Activated CD8-positive, alpha-beta memory T cell treated with anti-CD3 and anti-CD28 coated beads, Interleukin-2, amount 10 ng/mL, durations not matched to agents 7 days and 5 days (primary cell): ENCODE data around the gene FAM228A. TPM values are rescaled to one million over a fixed set of nuclear protein-coding genes. Genes with fewer than 3 reads are reported as not detected.
"Not testable (repeated sequence)": the region's sequence is repeated elsewhere in the genome, so short reads cannot be mapped to it uniquely, and the experiment has no call there.

Experiments
- ATAC-seq: fragments of 150-1000 bp; cut with Tn5 transposase; one replicate; pipeline ENCODE4 v1.10.0; 2021; ENCODE audit warnings: moderate library complexity
- CTCF ChIA-PET: fragments of 350-600 bp; sonication (Branson Sonifier 250); formaldehyde crosslinking; loops from one replicate; lab custom pipeline; 2021; ENCODE audit warnings: antibody characterized with exemption; lab: Charles Lee
- DNase-seq: peaks from one replicate; pipeline ENCODE4 v3.0.0-alpha.2; 2020
- H3K27ac Mint-ChIP-seq: one replicate; pipeline ENCODE4 v1.8.0; 2021; ENCODE audit warnings: mild to moderate bottlenecking, mixed read lengths
- H3K27me3 Mint-ChIP-seq: one replicate; pipeline ENCODE4 v1.8.0; 2021; ENCODE audit warnings: mixed read lengths
- H3K36me3 Mint-ChIP-seq: one replicate; pipeline ENCODE4 v1.8.0; 2021; ENCODE audit warnings: mild to moderate bottlenecking, mixed read lengths
- H3K4me1 Mint-ChIP-seq: one replicate; pipeline ENCODE4 v1.8.0; 2021; ENCODE audit warnings: mixed read lengths
- H3K4me3 Mint-ChIP-seq: one replicate; pipeline ENCODE4 v1.8.0; 2021; ENCODE audit warnings: mild to moderate bottlenecking, moderate library complexity, mixed read lengths
- H3K9me3 Mint-ChIP-seq: one replicate; pipeline ENCODE4 v1.8.0; 2022; ENCODE audit warnings: low read depth, mixed read lengths
- total RNA-seq, 2 experiments: library from RNA; stranded (reverse); gene quantifications; one replicate each; pipeline ENCODE4 v1.2.3, GENCODE V29; 2021

FAM228A gene
- total RNA-seq, 2 experiments from 2014 or later, result not detected

DNA sequence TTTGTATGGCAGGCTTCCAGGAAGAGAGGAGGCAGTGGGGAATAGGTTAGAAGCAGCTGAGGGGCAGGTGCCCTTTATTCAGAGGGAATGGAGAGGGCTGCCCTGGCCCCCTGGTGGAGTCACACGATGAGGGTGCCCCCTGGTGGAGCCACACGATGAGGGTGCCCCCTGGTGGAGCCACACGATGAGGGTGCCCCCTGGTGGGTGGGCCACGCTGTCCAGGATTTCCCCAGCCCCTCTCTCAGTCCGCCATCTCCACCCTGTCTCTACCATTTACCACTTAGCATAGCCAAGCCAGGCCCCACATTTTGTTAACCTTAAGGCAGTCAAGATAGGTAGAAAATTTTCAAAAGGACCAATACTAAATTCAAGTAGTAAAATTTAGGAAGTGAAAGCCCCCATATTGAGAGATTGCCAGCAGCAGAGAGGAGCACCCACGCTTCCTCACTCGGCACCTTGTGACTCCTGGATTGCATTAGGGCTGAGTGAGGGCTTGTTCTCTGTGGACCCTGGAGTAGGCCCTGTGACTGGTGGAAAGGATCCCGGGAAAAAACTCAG is 10.4 kb upstream of the FAM228A start:
- no peak overlapping the region for H3K27ac Mint-ChIP-seq
- no peaks in the 10 kb centered on the region for H3K36me3 Mint-ChIP-seq
- H3K4me1 Mint-ChIP-seq, result no peaks in the 10 kb centered on the region
- ATAC-seq (peak; percentile 84), DNase-seq (peak; percentile 59)
- H3K27me3 Mint-ChIP-seq, result peaks cover 3% of the 10 kb centered on the region
- H3K9me3 Mint-ChIP-seq, result no peaks in the 10 kb centered on the region
- CTCF ChIA-PET, result interaction anchor here (0.6 to 2.6 kb wide), 6 partner anchors 9 to 592 kb away, joined by 3 to 11 read pairs (median 4); partner anchors contain the start of gene ATAD2B
- H3K4me3 Mint-ChIP-seq, result no peak overlapping the region

DNA sequence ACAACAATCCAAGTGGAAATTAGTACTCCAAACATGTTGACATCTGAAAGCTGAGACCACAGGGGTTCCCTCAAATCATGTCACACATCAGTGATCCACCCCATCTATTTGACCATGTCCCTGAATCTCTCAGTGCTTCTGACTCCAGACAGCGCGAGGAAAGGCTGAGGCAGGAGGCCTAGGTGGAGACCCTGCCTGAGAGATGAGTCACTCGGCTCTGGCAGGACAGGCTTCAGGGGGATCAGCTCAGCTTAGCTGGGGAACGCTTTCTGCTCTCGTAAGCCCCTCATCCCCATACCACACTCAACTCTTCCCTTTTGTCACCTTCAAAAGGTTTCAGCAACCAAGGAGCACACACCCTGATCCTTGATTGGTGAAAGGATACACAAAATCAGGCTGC is 5.8 kb upstream of the FAM228A start:
- peaks cover 8% of the 10 kb centered on the region for H3K27me3 Mint-ChIP-seq
- peaks cover 1% of the 10 kb centered on the region for H3K4me1 Mint-ChIP-seq
- DNase-seq, result no peak
- ATAC-seq, result no peak
- CTCF ChIA-PET, result no interaction called here
- H3K4me3 Mint-ChIP-seq, result no peak overlapping the region
- no peak overlapping the region for H3K27ac Mint-ChIP-seq
- no peaks in the 10 kb centered on the region for H3K9me3 Mint-ChIP-seq
- H3K36me3 Mint-ChIP-seq, result peaks cover 1% of the 10 kb centered on the region

DNA sequence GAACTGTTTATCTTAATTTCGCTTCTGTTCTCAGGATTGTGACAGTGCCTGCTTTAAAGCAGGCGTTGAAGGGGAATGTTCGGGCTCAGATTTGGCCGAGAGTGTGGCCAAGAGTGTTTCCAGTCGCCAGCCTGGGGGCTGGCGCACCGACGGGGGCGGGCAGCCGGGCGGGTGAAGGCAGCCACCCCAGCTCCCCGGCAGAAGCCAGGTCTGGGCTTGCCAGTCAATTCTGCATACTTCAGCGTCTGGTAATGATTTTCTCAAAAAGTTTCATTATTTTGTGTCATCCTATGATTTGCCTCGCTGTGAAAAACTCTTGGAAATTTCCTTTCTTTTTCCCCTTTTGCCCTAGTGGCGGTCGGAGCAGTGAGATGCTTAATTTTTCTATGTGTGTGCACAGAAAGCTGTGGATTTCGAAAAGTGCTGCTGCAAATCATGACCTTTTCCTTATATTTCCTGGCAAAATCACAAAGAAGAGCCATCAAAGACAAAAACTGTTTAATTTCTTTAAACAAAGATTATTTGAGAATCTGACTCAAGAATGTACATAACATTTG is 856 bp downstream of the FAM228A start:
- peaks cover 17% of the 10 kb centered on the region for H3K27me3 Mint-ChIP-seq
- peaks cover 9% of the 10 kb centered on the region for H3K4me1 Mint-ChIP-seq
- CTCF ChIA-PET, result interaction anchor here (0.7 to 1.3 kb wide), 2 partner anchors 91 to 352 kb away, joined by 3 read pairs; partner anchors contain the start of gene TP53I3
- H3K36me3 Mint-ChIP-seq, result peaks cover 2% of the 10 kb centered on the region
- no peak overlapping the region for H3K4me3 Mint-ChIP-seq
- H3K27ac Mint-ChIP-seq, result no peak overlapping the region
- DNase-seq, result no peak
- ATAC-seq, result no peak
- H3K9me3 Mint-ChIP-seq, result no peaks in the 10 kb centered on the region

GRCh38 chr2:24176326-24176725 is 1.5 kb downstream of the FAM228A start:
- peaks cover 17% of the 10 kb centered on the region for H3K27me3 Mint-ChIP-seq
- no peaks in the 10 kb centered on the region for H3K9me3 Mint-ChIP-seq
- ATAC-seq (no peak), DNase-seq (no peak)
- CTCF ChIA-PET, result interaction anchor here (0.7 to 1.4 kb wide), 4 partner anchors 12 to 353 kb away, joined by 3 read pairs; partner anchors contain the start of gene TP53I3
- H3K4me3 Mint-ChIP-seq, result no peak overlapping the region
- no peak overlapping the region for H3K27ac Mint-ChIP-seq
- peaks cover 2% of the 10 kb centered on the region for H3K36me3 Mint-ChIP-seq
- peaks cover 9% of the 10 kb centered on the region for H3K4me1 Mint-ChIP-seq

- CTCF ChIA-PET, result no interaction called here
- H3K27ac Mint-ChIP-seq, result no peak overlapping the region
- H3K36me3 Mint-ChIP-seq, result no peaks in the 10 kb centered on the region
- no peak overlapping the region for H3K4me3 Mint-ChIP-seq
- no peaks in the 10 kb centered on the region for H3K9me3 Mint-ChIP-seq
- ATAC-seq, result no peak
- H3K4me1 Mint-ChIP-seq, result peaks cover 8% of the 10 kb centered on the region
- DNase-seq, result no peak
- H3K27me3 Mint-ChIP-seq, result peaks cover 6% of the 10 kb centered on the region
Measured at GRCh38 chr2:24179683-24180082, 4.8 kb downstream of the FAM228A start.

DNA sequence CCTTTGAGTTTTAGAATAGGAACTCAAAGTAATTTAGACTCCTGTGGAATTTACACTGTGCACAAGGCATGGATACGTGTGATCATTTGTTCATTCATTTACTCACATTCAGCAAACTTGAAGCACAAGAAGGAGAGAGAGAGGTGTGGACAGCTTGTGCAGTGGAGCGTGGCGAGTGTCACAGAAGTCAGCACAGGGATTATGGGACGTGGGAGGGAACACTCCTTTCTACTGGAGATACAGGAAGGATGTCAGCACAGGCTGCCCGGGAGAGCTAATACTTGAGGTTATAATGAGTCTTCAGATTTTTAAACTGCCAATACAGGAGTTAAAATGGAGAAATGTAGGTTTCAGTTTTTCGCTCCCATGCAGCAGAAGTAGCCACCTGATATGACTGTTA is 7.0 kb downstream of the FAM228A start:
- Mint-ChIP-seq H3K27ac (no peak overlapping the region), H3K36me3 (no peaks in the 10 kb centered on the region), H3K4me3 (no peak overlapping the region), H3K4me1 (peaks cover 6% of the 10 kb centered on the region), H3K27me3 (peaks cover 1% of the 10 kb centered on the region), H3K9me3 (no peaks in the 10 kb centered on the region)
- DNase-seq (no peak), ATAC-seq (no peak)
- CTCF ChIA-PET, result no interaction called here

GRCh38 chr2:24182507-24182906 is 7.7 kb downstream of the FAM228A start:
- CTCF ChIA-PET, result no interaction called here
- no peak for DNase-seq
- ATAC-seq, result no peak
- H3K27me3 Mint-ChIP-seq, result no peaks in the 10 kb centered on the region
- H3K4me1 Mint-ChIP-seq, result peaks cover 5% of the 10 kb centered on the region
- H3K27ac Mint-ChIP-seq, result no peak overlapping the region
- H3K4me3 Mint-ChIP-seq, result no peak overlapping the region
- no peaks in the 10 kb centered on the region for H3K36me3 Mint-ChIP-seq
- no peaks in the 10 kb centered on the region for H3K9me3 Mint-ChIP-seq

DNA sequence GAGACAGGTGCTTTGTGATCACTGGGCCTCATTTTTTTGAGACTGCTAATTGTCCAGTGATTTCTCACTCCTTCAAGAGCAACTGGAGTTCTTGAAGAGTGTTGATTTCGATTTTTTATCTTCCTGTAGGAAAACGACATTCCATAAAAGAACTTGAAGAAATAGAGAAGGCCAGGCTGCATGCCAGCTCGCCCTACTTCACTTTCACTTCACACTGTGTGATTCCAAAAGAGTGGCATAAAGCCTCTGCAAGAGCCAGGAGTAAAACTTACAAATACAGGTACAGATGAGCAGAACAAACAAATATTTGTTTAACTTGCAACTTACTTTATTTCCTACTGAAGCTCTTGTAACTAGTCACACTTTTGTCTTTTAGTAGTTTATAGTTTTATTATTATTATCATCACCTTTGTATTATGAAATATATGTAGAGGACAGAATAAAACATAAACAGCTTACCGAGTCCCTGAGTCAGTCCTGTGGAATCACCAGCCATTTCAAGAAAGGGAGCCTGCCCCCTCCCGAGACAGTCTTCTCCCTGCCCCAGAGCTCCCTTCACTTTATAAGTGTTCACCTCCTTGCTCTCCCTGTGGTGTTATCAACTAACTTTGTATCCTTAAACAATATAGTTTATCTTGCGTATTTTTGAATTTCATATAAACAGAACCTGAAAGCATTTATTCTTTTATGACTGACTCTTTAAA is 8.7 kb downstream of the FAM228A start:
- Mint-ChIP-seq H3K27me3 (peaks cover 2% of the 10 kb centered on the region), H3K36me3 (no peaks in the 10 kb centered on the region), H3K4me1 (peaks cover 5% of the 10 kb centered on the region), H3K27ac (no peak overlapping the region), H3K9me3 (no peaks in the 10 kb centered on the region), H3K4me3 (no peak overlapping the region)
- ATAC-seq (no peak), DNase-seq (no peak)
- CTCF ChIA-PET, result no interaction called here

DNA sequence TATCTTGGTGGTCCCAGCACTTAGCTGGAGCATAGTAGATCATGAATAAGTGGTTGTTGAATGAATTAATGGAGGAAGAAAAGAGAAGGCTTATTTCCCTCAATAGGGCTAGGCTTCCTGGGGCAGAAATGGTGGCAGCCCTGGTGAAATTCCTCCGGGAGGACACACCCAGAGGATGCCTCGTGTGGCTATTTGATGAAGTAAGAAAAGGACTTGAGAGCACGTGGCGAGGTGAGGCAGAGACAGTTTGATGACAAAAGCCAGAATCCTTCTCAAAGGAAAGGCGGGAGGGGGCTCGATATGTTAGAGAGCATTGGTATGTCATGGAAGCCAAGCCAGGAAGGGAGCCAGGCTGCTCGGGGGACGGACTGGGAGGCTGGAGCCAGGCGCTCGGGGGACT is 14.7 kb downstream of the FAM228A start:
- CTCF ChIA-PET, result no interaction called here
- Mint-ChIP-seq H3K27me3 (peaks cover 2% of the 10 kb centered on the region), H3K4me3 (no peak overlapping the region), H3K9me3 (no peaks in the 10 kb centered on the region), H3K27ac (no peak overlapping the region), H3K4me1 (no peaks in the 10 kb centered on the region), H3K36me3 (no peaks in the 10 kb centered on the region)
- no peak for DNase-seq
- no peak for ATAC-seq

DNA sequence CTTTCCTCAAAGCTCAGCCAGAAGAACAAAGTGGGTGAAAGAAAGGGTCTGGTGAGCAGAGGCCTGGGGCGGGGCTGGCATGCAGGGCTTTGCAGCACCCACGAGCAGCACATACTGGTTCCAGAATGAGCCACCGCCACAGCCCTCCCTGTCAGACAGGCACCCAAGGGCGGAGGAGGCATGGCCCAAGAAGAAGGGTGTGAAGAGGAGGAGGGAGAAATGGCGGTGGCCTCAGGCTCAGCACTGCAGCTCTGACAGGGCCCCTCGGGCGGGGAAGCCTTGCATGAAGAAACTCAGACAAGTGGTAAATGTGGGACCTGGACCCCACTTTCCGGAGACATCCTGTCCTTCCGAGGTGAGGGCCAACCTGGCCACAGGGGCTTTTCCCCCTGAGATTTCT is 15.7 kb downstream of the FAM228A start:
- Mint-ChIP-seq H3K4me1 (no peaks in the 10 kb centered on the region), H3K27ac (no peak overlapping the region), H3K27me3 (peaks cover 2% of the 10 kb centered on the region), H3K4me3 (no peak overlapping the region), H3K36me3 (no peaks in the 10 kb centered on the region), H3K9me3 (no peaks in the 10 kb centered on the region)
- ATAC-seq (no peak), DNase-seq (no peak)
- CTCF ChIA-PET, result no interaction called here

DNA sequence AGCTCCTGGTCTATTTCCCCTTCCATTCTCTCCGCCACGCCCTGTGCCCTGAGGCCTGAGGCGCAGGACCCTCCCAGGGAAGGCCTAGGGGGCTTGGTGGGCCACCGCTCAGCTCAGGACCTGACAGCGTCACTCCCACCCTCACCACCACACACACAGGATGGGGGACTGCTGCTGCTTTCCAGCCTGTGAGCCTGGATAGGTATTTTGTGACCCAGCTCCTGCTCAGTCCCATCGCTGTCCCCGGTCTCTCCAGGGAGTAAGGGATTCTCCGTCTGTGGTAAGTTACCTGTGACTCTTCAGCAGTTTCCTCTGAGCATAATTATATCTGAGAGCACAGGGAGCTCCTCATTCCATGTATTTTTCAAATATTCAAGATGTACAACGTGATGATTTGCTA is 16.3 kb downstream of the FAM228A start:
- peaks cover 2% of the 10 kb centered on the region for H3K27me3 Mint-ChIP-seq
- H3K4me1 Mint-ChIP-seq, result no peaks in the 10 kb centered on the region
- H3K4me3 Mint-ChIP-seq, result no peak overlapping the region
- no peaks in the 10 kb centered on the region for H3K36me3 Mint-ChIP-seq
- no peaks in the 10 kb centered on the region for H3K9me3 Mint-ChIP-seq
- DNase-seq (no peak), ATAC-seq (no peak)
- CTCF ChIA-PET, result interaction anchor here (0.6 kb wide), 1 partner anchor 132 kb away, joined by 3 read pairs; no protein-coding TSS in a partner anchor
- H3K27ac Mint-ChIP-seq, result no peak overlapping the region

- DNase-seq (no peak), ATAC-seq (no peak)
- no peaks in the 10 kb centered on the region for H3K4me1 Mint-ChIP-seq
- peaks cover 4% of the 10 kb centered on the region for H3K27me3 Mint-ChIP-seq
- H3K9me3 Mint-ChIP-seq, result no peaks in the 10 kb centered on the region
- H3K4me3 Mint-ChIP-seq, result no peak overlapping the region
- H3K27ac Mint-ChIP-seq, result no peak overlapping the region
- CTCF ChIA-PET, result interaction anchor here (0.6 kb wide), 1 partner anchor 132 kb away, joined by 3 read pairs; no protein-coding TSS in a partner anchor
- no peaks in the 10 kb centered on the region for H3K36me3 Mint-ChIP-seq
Measured at GRCh38 chr2:24191848-24192247, 17.0 kb downstream of the FAM228A start.

DNA sequence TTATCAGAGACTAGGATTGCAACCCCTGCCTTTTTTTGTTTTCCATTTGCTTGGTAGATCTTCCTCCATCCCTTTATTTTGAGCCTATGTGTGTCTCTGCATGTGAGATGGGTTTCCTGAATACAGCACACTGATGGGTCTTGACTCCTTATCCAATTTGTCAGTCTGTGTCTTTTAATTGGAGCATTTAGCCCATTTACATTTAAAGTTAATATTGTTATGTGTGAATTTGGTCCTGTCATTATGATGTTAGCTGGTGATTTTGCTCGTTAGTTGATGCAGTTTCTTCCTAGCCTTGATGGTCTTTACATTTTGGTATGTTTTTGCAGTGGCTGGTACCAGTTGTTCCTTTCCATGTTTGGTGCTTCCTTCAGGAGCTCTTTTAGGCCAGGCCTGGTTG is 22.4 kb downstream of the FAM228A start:
- not testable (repeated sequence) for H3K36me3 Mint-ChIP-seq

More for the DNA sequence above, 22.4 kb downstream of the FAM228A start:
- CTCF ChIA-PET, H3K4me3 Mint-ChIP-seq, DNase-seq, H3K27me3 Mint-ChIP-seq, H3K27ac Mint-ChIP-seq, H3K4me1 Mint-ChIP-seq, ATAC-seq, H3K9me3 Mint-ChIP-seq: not testable (repeated sequence)
